Esophagus muscularis mucosa (tissue), 4 donors: ENCODE measurements around the gene DROSHA.

Experiments
- EP300 ChIP-seq: sonication (generic); formaldehyde crosslinking; IDR thresholded peaks from one replicate; pipeline ENCODE4 v1.6.1; 2017; ENCODE audit warnings: antibody characterized with exemption
- POLR2A ChIP-seq: fragments of 450-650 bp; IDR thresholded peaks from one replicate; pipeline ENCODE4 v1.6.1; 2017; ENCODE audit warnings: antibody characterized with exemption, moderate library complexity, mild to moderate bottlenecking, low read depth
- POLR2AphosphoS5 ChIP-seq, 2 donors: sonication (generic); formaldehyde crosslinking; IDR thresholded peaks; one replicate each; pipeline ENCODE4 v1.6.1; 2017; ENCODE audit warnings: antibody characterized with exemption in 2 of 2
- TF ChIP-seq, protein P1 (sequence below), 3 experiments: fragments of 200-600 bp in 2 of 3; fragments of 450-650 bp in 1 of 3; sonication (generic) in 2 of 3; IDR thresholded peaks; one replicate each; pipeline ENCODE4 v1.5.1; 2017 to 2019; ENCODE audit warnings: antibody characterized with exemption in 3 of 3, mild to moderate bottlenecking in 2 of 3, moderate library complexity in 1 of 3

DNA sequence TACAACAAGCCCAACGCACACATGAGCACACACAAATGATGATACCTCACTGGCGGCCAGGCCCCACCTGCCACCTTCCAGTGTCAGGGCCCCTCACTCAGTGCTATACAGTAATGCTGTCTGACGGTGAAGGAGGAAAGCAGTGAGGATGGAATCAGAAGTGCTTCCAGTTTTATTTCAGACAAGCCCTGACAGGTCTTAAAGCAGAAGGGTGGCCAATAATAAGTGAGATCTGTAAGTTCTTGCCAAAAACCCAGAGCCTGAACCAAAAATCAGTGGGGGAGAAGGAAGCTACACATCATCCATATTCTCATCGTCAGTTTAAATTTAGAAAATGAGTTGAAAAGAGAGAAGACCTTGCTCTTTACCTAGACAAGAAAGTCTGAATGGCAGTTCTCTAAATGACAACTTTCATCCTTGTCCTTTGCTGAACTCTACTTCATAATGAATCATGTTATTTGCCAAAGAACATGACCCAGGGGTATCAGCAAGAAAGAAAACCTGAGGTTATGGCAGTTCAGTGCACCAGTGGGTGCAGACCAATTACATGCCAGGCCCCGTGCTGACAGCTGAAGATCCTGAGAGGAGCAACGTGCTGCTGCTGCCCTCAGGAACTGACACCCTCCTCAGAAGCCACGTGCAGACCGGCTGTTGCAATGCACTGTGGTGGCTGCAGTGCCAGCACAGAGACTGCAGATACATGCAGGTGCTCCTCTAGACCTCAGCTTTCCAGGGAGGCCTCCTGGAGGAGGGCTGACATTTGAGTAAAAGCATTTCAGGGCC, 118.7 kb downstream of the DROSHA start:
- TF ChIP-seq EP300, result no peak
- TF ChIP-seq POLR2A, result no peak
- TF ChIP-seq, protein P1, sequence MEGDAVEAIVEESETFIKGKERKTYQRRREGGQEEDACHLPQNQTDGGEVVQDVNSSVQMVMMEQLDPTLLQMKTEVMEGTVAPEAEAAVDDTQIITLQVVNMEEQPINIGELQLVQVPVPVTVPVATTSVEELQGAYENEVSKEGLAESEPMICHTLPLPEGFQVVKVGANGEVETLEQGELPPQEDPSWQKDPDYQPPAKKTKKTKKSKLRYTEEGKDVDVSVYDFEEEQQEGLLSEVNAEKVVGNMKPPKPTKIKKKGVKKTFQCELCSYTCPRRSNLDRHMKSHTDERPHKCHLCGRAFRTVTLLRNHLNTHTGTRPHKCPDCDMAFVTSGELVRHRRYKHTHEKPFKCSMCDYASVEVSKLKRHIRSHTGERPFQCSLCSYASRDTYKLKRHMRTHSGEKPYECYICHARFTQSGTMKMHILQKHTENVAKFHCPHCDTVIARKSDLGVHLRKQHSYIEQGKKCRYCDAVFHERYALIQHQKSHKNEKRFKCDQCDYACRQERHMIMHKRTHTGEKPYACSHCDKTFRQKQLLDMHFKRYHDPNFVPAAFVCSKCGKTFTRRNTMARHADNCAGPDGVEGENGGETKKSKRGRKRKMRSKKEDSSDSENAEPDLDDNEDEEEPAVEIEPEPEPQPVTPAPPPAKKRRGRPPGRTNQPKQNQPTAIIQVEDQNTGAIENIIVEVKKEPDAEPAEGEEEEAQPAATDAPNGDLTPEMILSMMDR (IDR thresholded peaks at IDR 0.05), result no peak
- no peak for TF ChIP-seq POLR2AphosphoS5 (IDR thresholded peaks at IDR 0.05)
